Measurements from ENCODE around the gene MCF2L2.
"Not testable (repeated sequence)": the region's sequence is repeated elsewhere in the genome, so short reads cannot be mapped to it uniquely, and the experiment has no call there.

Gene MCF2L2

DNA sequence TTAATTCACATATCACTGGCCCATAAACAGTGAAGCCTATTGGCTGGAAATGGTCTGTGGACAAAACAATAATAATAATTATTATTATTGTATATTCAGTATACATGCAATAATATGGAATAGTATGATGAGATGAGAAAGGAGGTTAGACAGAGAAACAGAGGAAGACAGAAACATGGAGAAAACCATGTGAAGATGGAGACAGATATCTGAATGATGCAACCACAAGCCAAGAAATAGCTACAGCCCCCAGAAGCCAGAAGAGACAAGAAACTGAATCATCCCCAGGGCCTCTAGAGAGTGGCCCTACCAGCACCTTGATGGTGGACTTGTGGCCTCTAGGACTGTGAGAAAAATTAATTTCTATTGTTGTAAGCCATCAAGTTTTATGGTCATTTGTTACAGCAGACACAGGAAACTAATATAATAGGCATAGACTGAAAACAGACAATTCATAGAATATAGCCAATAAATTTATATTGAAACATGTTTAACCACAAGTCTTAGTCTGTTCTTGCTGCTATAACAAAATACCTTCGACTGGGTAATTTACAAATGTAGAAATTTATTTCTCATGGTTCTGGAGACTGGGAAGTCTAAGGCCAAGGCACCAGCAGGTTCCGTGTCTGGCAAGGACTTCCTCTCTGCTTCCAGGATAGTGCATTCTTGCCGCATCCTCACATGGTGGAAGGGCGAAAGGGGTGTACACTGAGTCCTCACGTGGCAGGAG is 31.6 kb downstream of the MCF2L2 start:
- DNase-seq = no peak

- DNase-seq = no peak
Measured at GRCh38 chr3:183394150-183394549, 34.3 kb downstream of the MCF2L2 start.

- no peak for DNase-seq
Measured at GRCh38 chr3:183393625-183394024, 34.8 kb downstream of the MCF2L2 start.

DNA sequence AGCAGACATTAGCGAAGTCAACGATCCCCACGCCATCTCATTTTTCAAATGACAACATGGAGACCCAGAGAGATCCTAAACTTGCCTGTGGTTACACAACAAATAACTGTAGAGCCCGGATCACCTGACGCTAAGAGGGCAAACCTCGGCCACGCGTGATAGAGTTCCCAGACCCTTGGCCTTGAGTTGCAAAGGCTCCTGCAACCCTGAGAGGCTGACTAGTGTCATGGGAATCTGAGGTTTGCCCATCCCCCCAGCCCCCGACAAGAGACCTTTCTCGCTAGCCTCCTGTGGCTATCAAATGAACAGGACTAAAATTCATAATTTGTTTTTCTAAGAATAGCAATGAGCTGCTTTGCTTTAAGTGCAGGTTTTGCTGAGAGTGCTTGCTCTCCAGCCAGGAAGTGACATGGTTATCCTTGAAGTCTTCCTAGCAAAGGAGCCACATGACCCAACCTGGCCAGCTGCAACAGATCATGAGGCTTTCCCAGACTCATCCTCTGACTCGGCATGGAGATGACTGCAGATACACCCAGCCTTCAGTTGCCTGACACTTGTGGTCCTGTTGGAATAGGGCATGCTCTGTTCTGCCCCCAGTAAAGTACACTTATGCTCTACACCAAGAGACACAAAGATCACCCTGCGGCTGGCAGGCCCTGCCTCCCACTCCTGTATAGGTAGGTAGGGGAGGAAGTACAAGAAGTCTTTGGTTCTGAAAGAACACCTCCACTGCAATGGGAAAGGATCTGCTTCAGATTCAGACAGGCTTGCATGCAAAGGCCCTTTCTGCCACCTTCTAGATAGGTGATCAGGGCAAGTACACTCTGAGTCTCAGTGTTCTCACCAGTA is 36.0 kb downstream of the MCF2L2 start:
- DNase-seq = no peak

- DNase-seq = no peak
Measured at GRCh38 chr3:183391460-183391859, 37.0 kb downstream of the MCF2L2 start.

DNA sequence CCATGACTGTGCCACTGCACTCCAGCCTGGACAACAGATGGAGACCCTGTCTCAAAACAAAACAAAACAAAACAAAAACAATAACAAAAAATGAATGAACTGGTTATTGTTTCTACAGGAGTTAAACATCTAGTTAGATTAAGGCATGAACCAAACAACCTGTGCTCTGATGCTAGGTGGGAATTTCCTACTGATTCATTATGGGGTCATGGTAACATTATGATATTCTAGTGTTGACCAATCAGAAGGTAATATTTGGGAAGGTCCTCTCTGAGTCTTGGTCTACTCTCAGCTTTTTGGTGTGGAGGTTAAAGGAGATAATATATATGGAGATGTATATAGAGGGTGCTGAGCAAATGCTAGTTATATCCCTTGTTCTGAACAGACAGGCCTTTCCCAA is 37.6 kb downstream of the MCF2L2 start:
- no peak for DNase-seq

GRCh38 chr3:183388213-183388895 is 40.1 kb downstream of the MCF2L2 start:
- DNase-seq = no peak

GRCh38 chr3:183387797-183388196 is 40.6 kb downstream of the MCF2L2 start:
- no peak for DNase-seq

GRCh38 chr3:183386651-183387050 is 41.8 kb downstream of the MCF2L2 start:
- DNase-seq = no peak

DNA sequence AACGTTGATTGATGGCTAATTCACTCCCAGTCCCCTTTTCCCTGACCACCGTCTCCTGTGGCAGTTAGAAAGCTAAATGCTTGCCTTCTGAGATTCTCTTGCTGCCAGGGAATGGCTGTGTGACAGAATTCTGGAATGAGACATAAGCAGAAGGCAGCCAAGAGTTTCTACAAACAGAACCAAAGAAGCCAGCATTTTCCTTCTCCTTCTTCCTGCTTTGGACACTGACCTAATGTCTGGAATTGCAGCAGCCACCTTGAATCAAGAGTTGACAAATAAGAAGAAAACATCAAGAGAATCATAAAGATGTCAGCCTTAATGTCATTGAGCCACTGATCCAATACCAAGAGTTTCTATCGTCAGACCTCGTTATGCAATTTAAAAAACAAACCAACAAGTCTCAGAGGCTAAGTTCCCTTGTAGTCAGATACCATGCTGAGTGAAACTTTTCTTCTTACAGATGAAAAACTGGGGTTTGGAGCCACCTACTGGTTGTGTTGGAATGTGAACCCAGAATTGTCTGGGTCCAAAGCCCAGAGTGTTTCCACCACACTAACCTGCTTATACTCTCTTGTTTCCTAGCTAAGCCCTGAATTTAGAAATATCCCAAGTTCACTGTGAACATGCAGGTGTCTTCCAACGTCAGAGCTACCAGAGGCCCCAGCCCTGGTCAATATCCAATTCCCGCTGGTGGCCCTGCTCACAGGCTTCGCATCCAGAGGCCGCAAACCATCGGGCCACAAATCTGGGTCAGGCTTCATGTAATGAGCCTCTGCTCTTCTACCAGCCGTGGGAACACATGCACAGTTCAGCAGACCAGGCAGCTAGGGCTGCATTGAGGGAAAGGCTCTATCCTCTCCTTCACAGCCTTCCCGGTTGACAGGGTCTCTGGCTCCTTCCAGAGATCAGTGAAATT is 42.5 kb downstream of the MCF2L2 start:
- DNase-seq = peak; percentile 84 to 92

- peak; percentile 72 to 94 for DNase-seq
Measured at GRCh38 chr3:183381673-183382072, 46.7 kb downstream of the MCF2L2 start.

GRCh38 chr3:183381179-183381578 is 47.2 kb downstream of the MCF2L2 start:
- DNase-seq = peak; percentile 87 to 91

DNA sequence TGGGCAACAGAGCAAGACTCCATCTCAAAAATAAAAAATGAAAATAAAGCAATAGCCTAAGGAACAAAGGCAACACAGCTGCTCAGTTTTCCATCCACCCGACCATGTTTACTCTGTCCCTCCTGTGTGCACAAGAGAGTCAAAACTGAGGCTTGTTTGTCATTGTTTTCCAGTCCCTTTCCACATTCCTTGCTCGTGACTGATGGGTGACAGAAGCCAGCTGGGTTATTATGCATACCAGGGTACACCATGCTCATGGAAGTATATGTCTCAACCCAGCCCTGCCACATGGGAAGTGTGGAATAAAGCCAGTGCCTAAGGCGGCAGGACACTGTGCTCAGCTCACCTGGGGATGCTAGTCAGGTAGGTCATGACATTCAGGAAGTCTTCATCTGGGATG is 49.5 kb downstream of the MCF2L2 start:
- no peak for DNase-seq

DNA sequence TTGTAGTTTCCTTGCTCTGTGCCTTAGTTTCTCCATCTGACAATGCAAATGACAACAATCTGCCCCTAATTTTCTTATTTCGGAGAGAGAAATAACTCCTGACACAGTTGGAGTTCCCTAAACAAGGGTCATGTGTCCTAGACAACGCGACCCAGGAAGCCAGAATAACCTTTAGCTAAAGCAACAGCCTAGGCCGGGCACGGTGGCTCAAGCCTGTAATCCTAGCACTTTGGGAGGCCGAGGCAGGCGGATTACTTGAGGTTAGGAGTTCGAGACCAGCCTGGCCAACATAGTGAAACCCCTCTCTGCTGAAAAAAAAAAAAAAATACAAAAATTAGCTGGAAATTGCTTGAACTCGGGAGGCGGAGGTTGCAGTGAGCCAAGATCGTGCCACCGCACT is 49.9 kb downstream of the MCF2L2 start:
- peak in 1 of 2 donors; percentile 21 for DNase-seq

- DNase-seq = no peak
Measured at GRCh38 chr3:183378008-183378407, 50.4 kb downstream of the MCF2L2 start.

DNA sequence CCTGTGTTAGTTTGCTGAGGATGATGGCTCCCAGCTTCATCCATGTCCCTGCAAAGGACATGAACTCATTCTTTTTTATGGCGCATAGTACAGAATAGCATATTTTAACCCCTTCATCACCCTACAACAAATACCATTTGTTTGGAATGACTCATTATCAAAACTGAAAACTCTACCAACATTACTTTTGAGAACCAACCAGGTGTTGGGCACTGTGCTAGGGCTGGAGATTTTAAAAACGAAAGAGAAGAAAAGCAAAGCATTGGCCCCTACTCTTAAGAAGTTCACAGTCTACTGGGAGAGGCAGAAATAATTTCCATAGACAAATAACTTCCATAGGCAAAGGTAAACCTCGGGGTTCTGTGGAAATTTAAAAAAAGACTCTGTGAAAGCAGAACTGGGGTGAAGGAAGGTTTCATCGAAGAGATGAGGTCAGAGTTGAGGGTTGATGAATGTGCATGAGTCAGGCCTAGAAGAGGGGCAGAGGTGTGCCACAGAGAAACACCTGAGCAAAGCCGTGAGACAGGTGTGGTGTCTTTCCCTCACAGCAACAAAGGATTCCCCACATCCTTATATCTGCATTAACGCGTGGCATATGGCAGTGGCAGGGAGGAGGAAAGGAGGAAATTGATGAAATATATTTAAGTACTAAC is 51.0 kb downstream of the MCF2L2 start:
- peak in 1 of 2 donors; percentile 37 for DNase-seq

- DNase-seq = peak; percentile 87 to 92
Measured at GRCh38 chr3:183375787-183376186, 52.6 kb downstream of the MCF2L2 start.

GRCh38 chr3:183375337-183375736 is 53.1 kb downstream of the MCF2L2 start:
- no peak for DNase-seq

- no peak for DNase-seq
Measured at GRCh38 chr3:183372911-183373310, 55.5 kb downstream of the MCF2L2 start.

DNA sequence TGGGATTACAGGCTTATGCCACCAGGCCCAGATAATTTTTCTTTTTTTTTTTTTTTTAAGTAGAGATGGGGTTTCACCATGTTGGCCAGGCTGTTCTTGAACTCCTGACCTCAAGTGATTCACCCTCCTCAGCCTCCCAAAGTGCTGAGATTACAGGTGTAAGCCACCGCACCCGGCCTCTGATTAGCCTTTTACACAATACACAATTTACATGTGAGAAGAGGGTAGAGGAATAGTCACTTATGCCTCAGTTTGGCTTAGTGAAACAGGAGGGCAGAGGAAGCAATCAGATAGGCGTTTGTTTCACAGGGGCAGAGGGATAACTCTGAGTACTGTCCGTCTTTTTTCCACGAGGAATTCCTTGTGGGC is 56.8 kb downstream of the MCF2L2 start:
- DNase-seq = not testable (repeated sequence)

DNA sequence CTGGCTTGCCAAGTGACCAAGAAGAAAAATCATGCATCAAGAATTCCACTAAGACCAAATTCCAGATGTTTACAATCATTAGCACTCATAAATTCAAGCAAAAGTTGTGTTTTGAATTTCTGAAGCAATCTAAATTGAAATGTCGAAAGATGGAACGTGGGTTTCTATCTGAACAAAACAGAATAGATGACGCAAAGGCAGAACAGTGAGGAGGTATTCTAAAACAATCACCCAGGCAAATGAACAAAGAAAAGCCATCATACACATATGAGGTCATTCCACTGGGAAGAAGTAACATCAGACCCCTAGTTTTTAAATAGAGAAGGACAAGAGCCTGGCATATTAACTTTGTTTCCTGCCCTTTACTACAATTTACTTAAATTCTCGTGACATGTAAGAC is 58.0 kb downstream of the MCF2L2 start:
- peak; percentile 32 to 44 for DNase-seq

GRCh38 chr3:183369627-183370026 is 58.8 kb downstream of the MCF2L2 start:
- no peak for DNase-seq

All from inflammatory macrophage (primary cell).